ENCODE data around the gene SNCAIP. TPM values are rescaled to one million over a fixed set of nuclear protein-coding genes. Genes with fewer than 3 reads are reported as not detected.

SNCAIP gene
- total RNA-seq, 2 donors from 2014 or later = 5.1 to 8.2 TPM

DNA sequence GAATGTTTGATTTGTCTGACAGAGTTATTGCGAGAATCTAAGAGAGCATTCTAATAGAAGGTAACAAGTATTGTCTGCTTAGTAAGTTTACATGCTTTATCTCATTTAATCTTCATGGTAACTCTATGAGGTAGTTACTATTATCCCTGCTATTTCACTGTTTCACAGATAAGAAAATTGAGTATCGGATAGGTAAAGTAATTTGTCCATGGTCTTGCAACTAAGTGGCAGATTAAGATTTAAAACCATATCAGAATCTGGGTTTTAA lies 118.2 kb downstream of the SNCAIP start:
- Histone ChIP-seq H3K9me3 (no peaks in the 10 kb centered on the region), H3K4me3 (no peak overlapping the region), H3K27ac (no peak overlapping the region), H3K4me1 (replicated peaks) (no peaks in the 10 kb centered on the region), H3K36me3 (no peaks in the 10 kb centered on the region), H3K27me3 (replicated peaks; ENCODE audit: insufficient read depth) (no peaks in the 10 kb centered on the region)
- DNase-seq (ENCODE audit: low spot score) = no peak
- intact Hi-C loops (cut with DNase I) = no loop called here
- TF ChIP-seq CTCF (IDR thresholded peaks at IDR 0.05) (no peak), POLR2AphosphoS5 (IDR thresholded peaks at IDR 0.05) (no peak), POLR2A (IDR thresholded peaks at IDR 0.05) (no peak)
- WGBS = 81% methylated on average over 2 of the region's 2 CpGs

- Histone ChIP-seq H3K27ac (no peak overlapping the region), H3K36me3 (no peaks in the 10 kb centered on the region), H3K4me3 (no peak overlapping the region), H3K4me1 (replicated peaks) (no peaks in the 10 kb centered on the region), H3K9me3 (no peaks in the 10 kb centered on the region), H3K27me3 (replicated peaks; ENCODE audit: insufficient read depth) (no peaks in the 10 kb centered on the region)
- no peak for DNase-seq (ENCODE audit: low spot score)
- no peak for TF ChIP-seq POLR2AphosphoS5 (IDR thresholded peaks at IDR 0.05)
- TF ChIP-seq POLR2A (IDR thresholded peaks at IDR 0.05) = no peak
- TF ChIP-seq CTCF (IDR thresholded peaks at IDR 0.05) = no peak
- 85% methylated on average over 1 of the region's 1 CpG for WGBS
- intact Hi-C loops (cut with DNase I) = no loop called here
Measured at GRCh38 chr5:122431298-122431697, 119.3 kb downstream of the SNCAIP start.

DNA sequence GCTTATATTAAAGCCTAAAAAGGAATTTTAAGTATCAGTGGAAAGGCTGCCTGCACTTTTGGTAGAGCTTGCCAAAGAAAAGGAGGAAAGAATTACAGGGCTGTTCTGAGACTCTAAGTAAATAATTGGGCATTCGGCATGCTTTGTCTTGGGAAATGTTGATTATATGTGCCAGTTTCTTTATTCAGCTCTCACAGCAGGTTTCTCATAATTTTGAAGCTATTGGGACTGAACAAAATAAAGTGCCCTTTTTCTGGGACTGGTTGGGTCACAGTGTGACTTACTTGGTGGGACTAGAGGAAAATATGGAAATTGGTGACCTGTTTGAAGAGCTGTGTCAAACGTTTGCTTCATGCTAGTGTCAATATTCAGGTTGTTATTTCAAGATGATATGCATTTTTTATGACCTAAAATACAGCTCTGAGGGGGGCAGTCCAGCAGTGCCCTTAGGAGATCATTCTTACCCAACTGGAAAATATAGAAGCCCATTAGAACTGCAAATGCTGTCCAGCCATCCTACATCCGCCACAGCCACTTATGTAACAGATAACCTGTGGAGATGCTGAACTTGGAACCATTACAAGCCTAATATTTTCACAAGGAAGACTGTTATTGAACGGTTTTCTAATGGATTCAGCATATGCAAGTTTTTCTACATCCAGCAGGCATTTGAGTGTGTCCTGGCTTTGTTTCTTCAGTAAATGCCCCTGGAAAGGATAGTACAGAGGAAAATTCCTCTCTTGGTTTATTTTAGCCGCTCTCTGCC lies 122.4 kb downstream of the SNCAIP start:
- TF ChIP-seq POLR2A (IDR thresholded peaks at IDR 0.05) (no peak), CTCF (IDR thresholded peaks at IDR 0.05) (no peak), POLR2AphosphoS5 (IDR thresholded peaks at IDR 0.05) (peak; percentile 25)
- peak; percentile 13 for DNase-seq (ENCODE audit: low spot score)
- Histone ChIP-seq H3K27me3 (replicated peaks; ENCODE audit: insufficient read depth) (no peaks in the 10 kb centered on the region), H3K36me3 (no peaks in the 10 kb centered on the region), H3K4me1 (replicated peaks) (peaks cover 2% of the 10 kb centered on the region), H3K4me3 (no peak overlapping the region), H3K9me3 (no peaks in the 10 kb centered on the region), H3K27ac (no peak overlapping the region)
- intact Hi-C loops (cut with DNase I) = no loop called here
- WGBS = 47% methylated on average over 5 of the region's 5 CpGs

- Histone ChIP-seq H3K36me3 (no peaks in the 10 kb centered on the region), H3K4me3 (no peak overlapping the region), H3K4me1 (replicated peaks) (peaks cover 2% of the 10 kb centered on the region), H3K9me3 (no peaks in the 10 kb centered on the region), H3K27me3 (replicated peaks; ENCODE audit: insufficient read depth) (no peaks in the 10 kb centered on the region), H3K27ac (no peak overlapping the region)
- intact Hi-C loops (cut with DNase I) = no loop called here
- TF ChIP-seq POLR2A (IDR thresholded peaks at IDR 0.05) (no peak), CTCF (IDR thresholded peaks at IDR 0.05) (no peak), POLR2AphosphoS5 (IDR thresholded peaks at IDR 0.05) (no peak)
- 66% methylated on average over 4 of the region's 4 CpGs for WGBS
- no peak for DNase-seq (ENCODE audit: low spot score)
Measured at GRCh38 chr5:122435234-122435633, 123.2 kb downstream of the SNCAIP start.

DNA sequence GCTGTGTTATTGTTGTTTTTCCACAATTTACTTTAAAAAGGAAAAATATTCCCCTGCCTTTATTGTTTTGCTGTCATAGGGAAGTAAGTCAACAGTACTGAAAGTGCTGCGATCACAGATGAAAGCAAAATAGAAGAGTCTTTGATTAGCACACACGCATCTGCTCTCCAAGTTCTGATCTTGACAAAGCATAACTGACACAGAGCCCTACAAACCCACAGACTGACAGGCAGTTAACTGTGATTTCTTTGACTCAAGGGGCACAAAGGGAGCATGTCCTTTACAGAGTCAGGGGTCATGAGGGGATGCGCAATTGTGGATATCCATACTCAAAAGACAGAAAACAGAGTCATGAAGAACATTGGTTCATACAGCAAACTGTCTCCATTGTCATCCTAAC lies 123.7 kb downstream of the SNCAIP start:
- intact Hi-C loops (cut with DNase I) = no loop called here
- no peaks in the 10 kb centered on the region for H3K9me3 ChIP-seq
- no peak for DNase-seq (ENCODE audit: low spot score)
- no peaks in the 10 kb centered on the region for H3K27me3 ChIP-seq (replicated peaks; ENCODE audit: insufficient read depth)
- WGBS = 90% methylated on average over 3 of the region's 3 CpGs
- H3K27ac ChIP-seq = no peak overlapping the region
- H3K4me3 ChIP-seq = no peak overlapping the region
- TF ChIP-seq CTCF (IDR thresholded peaks at IDR 0.05) (no peak), POLR2A (IDR thresholded peaks at IDR 0.05) (no peak), POLR2AphosphoS5 (IDR thresholded peaks at IDR 0.05) (no peak)
- peaks cover 2% of the 10 kb centered on the region for H3K4me1 ChIP-seq (replicated peaks)
- no peaks in the 10 kb centered on the region for H3K36me3 ChIP-seq

Measured in prostate gland (tissue), 2 donors.